Chondrocyte (in vitro differentiated cells): ENCODE data around the gene SFT2D2. TPM values are rescaled to one million over a fixed set of nuclear protein-coding genes. Genes with fewer than 3 reads are reported as not detected.
A peak's percentile ranks its signal among the peaks of the same experiment; 100 is the strongest.

ENCODE experiments used
- DNase-seq: peaks from one replicate; pipeline ENCODE4 v3.0.0; 2021; ENCODE audit warnings: mixed read lengths, low spot score
- H3K27ac Mint-ChIP-seq: one replicate; pipeline ENCODE4 v1.8.0; 2021; ENCODE audit warnings: mild to moderate bottlenecking, moderate library complexity, mixed read lengths; ENCODE audit not compliant: unreplicated experiment
- H3K27me3 Mint-ChIP-seq: 2 replicates; pipeline ENCODE4 v1.8.0; 2021; ENCODE audit warnings: low read depth, mixed read lengths
- H3K36me3 Mint-ChIP-seq: 2 replicates; pipeline ENCODE4 v1.8.0; 2021; ENCODE audit warnings: low read depth, mixed read lengths
- H3K4me1 Mint-ChIP-seq: 2 replicates; pipeline ENCODE4 v1.8.0; 2021; ENCODE audit warnings: low read depth, mild to moderate bottlenecking, mixed read lengths
- H3K4me3 Mint-ChIP-seq: one replicate; pipeline ENCODE4 v1.8.0; 2021; ENCODE audit warnings: mild to moderate bottlenecking, moderate library complexity, mixed read lengths; ENCODE audit not compliant: unreplicated experiment
- H3K9me3 Mint-ChIP-seq: 2 replicates; pipeline ENCODE4 v1.8.0; 2021; ENCODE audit warnings: low read depth, mixed read lengths
- CTCF ChIP-seq: fragments of 200-600 bp; sonication (generic); IDR thresholded peaks from 2 replicates; pipeline ENCODE4 v1.5.0; 2021; ENCODE audit warnings: antibody characterized with exemption, mild to moderate bottlenecking, moderate library complexity
- total RNA-seq: library from RNA; stranded (reverse); gene quantifications from 3 replicates; pipeline ENCODE4 v1.2.1, GENCODE V29; 2021

SFT2D2 gene
- total RNA-seq, 1 donor from 2014 or later, result 70.8 TPM

GRCh38 chr1:168298446-168298845 is 72.6 kb downstream of the SFT2D2 start:
- H3K27ac Mint-ChIP-seq, result no peak overlapping the region
- H3K36me3 Mint-ChIP-seq, result peaks cover 1% of the 10 kb centered on the region
- no peak for DNase-seq
- peaks cover 26% of the 10 kb centered on the region for H3K4me1 Mint-ChIP-seq
- no peak overlapping the region for H3K4me3 Mint-ChIP-seq
- TF ChIP-seq CTCF, result no peak
- no peaks in the 10 kb centered on the region for H3K27me3 Mint-ChIP-seq
- no peaks in the 10 kb centered on the region for H3K9me3 Mint-ChIP-seq

- Mint-ChIP-seq H3K36me3 (peaks cover 1% of the 10 kb centered on the region), H3K27ac (no peak overlapping the region), H3K4me1 (peaks cover 34% of the 10 kb centered on the region), H3K27me3 (no peaks in the 10 kb centered on the region), H3K4me3 (no peak overlapping the region), H3K9me3 (no peaks in the 10 kb centered on the region)
- no peak for DNase-seq
- TF ChIP-seq CTCF, result no peak
These were observed 74.8 kb downstream of the SFT2D2 start for GRCh38 chr1:168300626-168301025.

- Mint-ChIP-seq H3K27me3 (no peaks in the 10 kb centered on the region), H3K36me3 (peaks cover 5% of the 10 kb centered on the region), H3K4me1 (peaks cover 34% of the 10 kb centered on the region), H3K9me3 (no peaks in the 10 kb centered on the region), H3K27ac (peak overlapping the region; percentile 74), H3K4me3 (no peak overlapping the region)
- no peak for TF ChIP-seq CTCF
- DNase-seq, result no peak
These were observed 76.0 kb downstream of the SFT2D2 start for GRCh38 chr1:168301664-168302320.

Other genes with a start within 250 kb of the SFT2D2 start
- gene GPR161, start 89.1 kb upstream of the SFT2D2 start, total RNA-seq, result 30.8 to 33.5 TPM (median 32.8 TPM) in 3 replicates
- 37.2 to 38.7 TPM (median 37.4 TPM) in 3 replicates for gene TIPRL, start 47.0 kb upstream of the SFT2D2 start, total RNA-seq
- 1.8 to 2.7 TPM (median 2.1 TPM) in 3 replicates for gene TBX19, start 54.9 kb downstream of the SFT2D2 start, total RNA-seq